ENCODE measurements around the gene BRK1. TPM values are rescaled to one million over a fixed set of nuclear protein-coding genes. Genes with fewer than 3 reads are reported as not detected.

Gene BRK1
- total RNA-seq (2022; extraction: Qiagen RNA extraction; ENCODE audit: low read depth), result 169 to 183 TPM (median 175 TPM) in 5 replicates

DNA sequence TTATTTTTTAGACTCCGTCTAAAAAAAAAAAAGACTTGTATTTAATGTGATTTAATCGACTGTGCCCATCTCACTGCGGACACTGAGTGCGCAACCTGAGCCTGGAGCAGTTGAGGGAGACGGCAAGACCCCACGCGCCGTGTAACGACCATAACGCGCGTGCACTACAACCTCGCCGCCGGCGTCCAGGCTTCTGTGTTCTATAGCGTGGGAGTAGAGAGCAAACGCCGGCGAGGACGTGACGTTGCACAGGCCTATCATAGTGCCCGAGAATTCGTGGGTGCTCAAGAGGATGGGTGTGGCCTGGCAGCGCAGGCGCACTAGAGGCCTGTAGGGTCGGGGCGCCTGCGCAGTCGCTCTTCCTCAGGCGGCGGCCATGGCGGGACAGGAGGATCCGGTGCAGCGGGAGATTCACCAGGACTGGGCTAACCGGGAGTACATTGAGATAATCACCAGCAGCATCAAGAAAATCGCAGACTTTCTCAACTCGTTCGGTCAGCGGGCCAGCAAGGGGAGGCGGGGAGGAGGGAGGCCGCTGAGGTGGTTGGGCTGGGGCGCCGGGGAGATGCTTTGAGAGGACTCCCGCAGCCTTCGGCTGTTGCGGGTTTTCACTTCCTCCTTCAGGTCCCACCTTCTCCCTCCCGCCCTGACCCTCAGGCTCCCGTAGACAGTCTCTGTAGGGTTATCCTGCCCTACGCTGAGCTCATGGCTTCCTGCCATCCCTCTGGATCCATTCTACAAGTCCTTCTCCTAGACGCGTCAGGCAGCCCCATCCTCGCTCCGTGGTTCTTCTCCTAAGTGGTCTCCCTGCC is at the start of gene BRK1:
Gene BRK1 (plus strand): TSS at position 350 of the 812 bp plus-strand sequence. CDS start 27 bp downstream, at position 377.

DNA sequence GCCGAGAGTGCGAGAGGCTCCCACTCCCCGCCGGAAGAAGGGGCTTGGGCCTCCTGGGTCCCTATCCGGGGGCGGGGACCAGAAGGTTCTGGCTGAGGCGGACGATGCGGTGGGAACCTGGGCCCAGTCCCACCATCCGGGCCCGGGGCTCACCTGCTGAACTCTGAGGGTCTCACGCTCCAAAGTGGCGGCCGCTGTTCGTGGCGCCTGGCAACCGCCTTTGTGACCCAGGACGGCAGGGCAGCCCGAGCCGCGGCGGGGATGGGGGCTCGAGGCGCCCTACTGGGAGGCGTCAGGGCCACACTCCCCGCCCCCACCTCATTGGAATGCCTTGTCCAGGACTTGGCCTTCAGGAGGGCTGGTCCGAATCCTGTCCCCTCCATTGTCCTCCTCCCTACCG is 7.4 kb upstream of the BRK1 start, which contains the start of gene FANCD2OS:
Gene FANCD2OS (minus strand): TSS at position 165 of the 400 bp plus-strand sequence. CDS start 3,481 bp downstream, outside the sequence.

DNA sequence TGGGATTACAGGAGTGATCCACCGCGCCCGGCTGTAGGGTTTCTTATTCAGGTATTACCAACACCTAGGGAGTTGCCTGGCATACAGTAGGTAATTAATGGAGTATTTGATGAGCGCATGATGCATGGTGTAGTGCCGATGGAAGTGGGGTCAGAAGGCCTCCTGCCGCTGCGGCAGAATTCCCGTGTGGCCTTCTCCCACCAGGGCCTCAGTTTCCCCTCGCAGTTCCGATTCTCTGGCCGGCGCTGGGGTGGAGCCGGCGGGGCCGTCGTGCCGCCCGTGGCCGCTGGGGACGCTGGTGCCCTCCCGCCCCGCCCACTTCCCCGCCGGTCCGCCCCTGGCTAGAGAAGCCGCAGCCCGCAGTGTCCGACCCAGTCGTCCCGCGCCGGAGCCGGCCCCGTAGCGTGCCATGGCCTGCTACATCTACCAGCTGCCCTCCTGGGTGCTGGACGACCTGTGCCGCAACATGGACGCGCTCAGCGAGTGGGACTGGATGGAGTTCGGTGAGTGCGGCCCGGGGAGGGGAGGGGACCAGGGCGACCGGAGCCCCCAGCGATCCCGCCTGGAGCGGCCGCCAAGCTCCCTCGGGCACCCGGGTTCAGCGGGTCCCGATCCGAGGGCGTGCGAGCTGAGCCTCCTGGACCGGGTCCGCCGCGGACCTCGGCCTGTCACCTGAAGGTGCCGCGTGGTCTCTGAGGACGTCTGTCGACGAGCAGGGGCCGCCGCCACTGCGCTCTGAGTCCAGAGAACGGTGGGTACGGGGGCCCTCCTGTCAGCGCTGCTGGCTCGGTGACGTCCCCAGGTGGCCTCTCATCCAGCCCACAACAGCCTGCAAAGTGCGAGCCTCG is 49.3 kb downstream of the BRK1 start, which contains the start of gene IRAK2:
Gene IRAK2 (plus strand): TSS at position 374 of the 848 bp plus-strand sequence. CDS start 36 bp downstream, at position 410.

Other genes starting within 250 kb of the BRK1 start
- gene CIDEC, start 235.4 kb upstream of the BRK1 start, total RNA-seq (2022; extraction: Qiagen RNA extraction; ENCODE audit: low read depth), result 35.1 to 45.7 TPM (median 37.0 TPM) in 5 replicates
- gene JAGN1, start 225.1 kb upstream of the BRK1 start, total RNA-seq (2022; extraction: Qiagen RNA extraction; ENCODE audit: low read depth), result 80.7 to 106 TPM (median 91.1 TPM) in 5 replicates
- 1.1 to 2.4 TPM (median 2.2 TPM) in 5 replicates for gene IL17RE, start 212.8 kb upstream of the BRK1 start, total RNA-seq (2022; extraction: Qiagen RNA extraction; ENCODE audit: low read depth)
- gene IL17RC, start 198.6 kb upstream of the BRK1 start, total RNA-seq (2022; extraction: Qiagen RNA extraction; ENCODE audit: low read depth), result 27.9 to 29.8 TPM (median 28.7 TPM) in 5 replicates
- 12.0 to 13.4 TPM (median 13.0 TPM) in 5 replicates for gene CRELD1, start 181.8 kb upstream of the BRK1 start, total RNA-seq (2022; extraction: Qiagen RNA extraction; ENCODE audit: low read depth)
- gene PRRT3, start 163.3 kb upstream of the BRK1 start, total RNA-seq (2022; extraction: Qiagen RNA extraction; ENCODE audit: low read depth), result 1.1 to 1.8 TPM (median 1.7 TPM) in 5 replicates
- gene EMC3, start 128.8 kb upstream of the BRK1 start, total RNA-seq (2022; extraction: Qiagen RNA extraction; ENCODE audit: low read depth), result 114 to 145 TPM (median 124 TPM) in 5 replicates
- gene FANCD2, start 89.2 kb upstream of the BRK1 start, total RNA-seq (2022; extraction: Qiagen RNA extraction; ENCODE audit: low read depth), result 16.8 to 18.7 TPM (median 18.0 TPM) in 5 replicates
- gene FANCD2OS, start 7.4 kb upstream of the BRK1 start, total RNA-seq (2022; extraction: Qiagen RNA extraction; ENCODE audit: low read depth), result not detected in 5 replicates
- gene VHL, start 26.1 kb downstream of the BRK1 start, total RNA-seq (2022; extraction: Qiagen RNA extraction; ENCODE audit: low read depth), result 26.5 to 35.8 TPM (median 32.9 TPM) in 5 replicates
- 21.8 to 25.8 TPM (median 23.2 TPM) in 5 replicates for gene IRAK2, start 49.2 kb downstream of the BRK1 start, total RNA-seq (2022; extraction: Qiagen RNA extraction; ENCODE audit: low read depth)
- gene TATDN2, start 132.8 kb downstream of the BRK1 start, total RNA-seq (2022; extraction: Qiagen RNA extraction; ENCODE audit: low read depth), result 33.5 to 40.4 TPM (median 37.5 TPM) in 5 replicates
- not detected in 5 replicates for gene GHRL, start 177.3 kb downstream of the BRK1 start, total RNA-seq (2022; extraction: Qiagen RNA extraction; ENCODE audit: low read depth)
- 207 to 217 TPM (median 213 TPM) in 5 replicates for gene SEC13, start 205.4 kb downstream of the BRK1 start, total RNA-seq (2022; extraction: Qiagen RNA extraction; ENCODE audit: low read depth)

Measured in A549 treated with GW870086 at 1 μM for 4 hours (cell line).